SK-N-MC (cell line): ENCODE measurements around the gene RAB30.

ENCODE experiments used
- DNase-seq: peaks from one replicate; pipeline ENCODE4 v3.0.0-alpha.2; 2011; ENCODE audit warnings: low read depth, low spot score
- H3K27ac ChIP-seq: fragments of 200-600 bp; sonication (generic); 2 replicates; pipeline ENCODE4 v1.5.1; 2016; ENCODE audit warnings: mixed run types
- H3K36me3 ChIP-seq: fragments of 200-600 bp; sonication (generic); 2 replicates; pipeline ENCODE4 v1.6.1; 2017; ENCODE audit warnings: antibody characterized with exemption, low read length, mixed read lengths; ENCODE audit not compliant: insufficient read depth
- H3K4me3 ChIP-seq: fragments of 200-600 bp; sonication (generic); 2 replicates; pipeline ENCODE4 v1.5.1; 2016
- H3K9ac ChIP-seq: fragments of 200-600 bp; sonication (generic); 2 replicates; pipeline ENCODE4 v1.8.0; 2017; ENCODE audit warnings: mixed run types, mixed read lengths; ENCODE audit not compliant: insufficient read length
- H3K9me3 ChIP-seq: fragments of 200-600 bp; sonication (generic); 2 replicates; pipeline ENCODE4 v1.6.1; 2017; ENCODE audit warnings: low read depth, mild to moderate bottlenecking, antibody characterized with exemption, low read length, moderate library complexity, mixed read lengths
- EZH2 ChIP-seq: fragments of 200-600 bp; sonication (generic); IDR thresholded peaks from one replicate; pipeline ENCODE4 v1.6.1; 2017; ENCODE audit warnings: antibody characterized with exemption
- FOXP2 ChIP-seq: optimal IDR thresholded peaks from 2 replicates; pipeline ENCODE3; 2011; ENCODE audit warnings: mild to moderate bottlenecking, moderate library complexity; ENCODE audit not compliant: insufficient read depth; ENCODE audit errors: extremely low read length, control extremely low read depth
- POLR2AphosphoS5 ChIP-seq: IDR thresholded peaks from 2 replicates; pipeline ENCODE4 v1.6.1; 2012; ENCODE audit warnings: mild to moderate bottlenecking, low read depth, low read length, borderline replicate concordance

The RAB30 gene

DNA sequence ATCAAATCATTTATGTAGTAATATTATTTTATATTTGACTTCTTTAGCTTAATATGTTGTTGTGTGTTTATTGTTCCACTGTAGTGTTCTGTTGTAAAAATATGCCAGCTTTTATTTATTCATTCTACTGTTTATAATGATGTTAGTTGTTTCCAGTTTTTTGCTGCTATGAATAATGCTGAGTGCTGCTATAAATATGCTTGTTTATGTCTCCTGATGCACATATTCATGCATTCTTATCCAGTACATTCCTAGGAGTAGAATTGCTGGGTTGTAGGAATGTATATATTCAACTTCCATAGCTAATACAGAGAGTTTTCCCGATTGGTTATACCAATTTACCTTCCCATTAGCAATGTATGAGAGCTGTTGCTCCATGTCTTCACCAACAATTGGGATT lies 33.5 kb upstream of the RAB30 start:
- Histone ChIP-seq H3K36me3 (no peaks in the 10 kb centered on the region), H3K9me3 (no peaks in the 10 kb centered on the region), H3K27ac (no peak overlapping the region), H3K9ac (no peak overlapping the region), H3K4me3 (no peak overlapping the region)
- DNase-seq, result no peak
- no peak for TF ChIP-seq EZH2
- no peak for TF ChIP-seq FOXP2
- no peak for TF ChIP-seq POLR2AphosphoS5

DNA sequence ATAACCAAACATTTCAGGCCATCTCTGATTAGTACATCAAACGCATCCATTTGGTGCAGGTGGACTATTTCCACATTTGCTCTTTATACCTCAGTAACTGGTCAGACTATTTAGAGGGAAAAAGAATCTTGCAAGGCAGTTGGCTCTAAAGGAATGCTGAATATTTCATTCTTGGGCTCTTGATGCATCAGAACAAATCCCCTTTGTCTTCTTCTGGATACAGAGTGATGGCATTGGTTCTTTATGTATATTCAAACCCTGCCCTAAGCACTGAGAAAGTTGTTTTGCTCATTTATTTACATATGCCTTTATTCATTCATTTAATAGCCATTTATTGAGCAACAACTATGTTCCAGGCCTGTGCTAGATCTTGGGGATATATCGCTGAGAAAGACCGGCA lies 31.1 kb upstream of the RAB30 start:
- no peak for DNase-seq
- Histone ChIP-seq H3K9ac (no peak overlapping the region), H3K36me3 (no peaks in the 10 kb centered on the region), H3K4me3 (no peak overlapping the region), H3K27ac (no peak overlapping the region), H3K9me3 (no peaks in the 10 kb centered on the region)
- TF ChIP-seq POLR2AphosphoS5, result no peak
- TF ChIP-seq FOXP2, result no peak
- no peak for TF ChIP-seq EZH2

DNA sequence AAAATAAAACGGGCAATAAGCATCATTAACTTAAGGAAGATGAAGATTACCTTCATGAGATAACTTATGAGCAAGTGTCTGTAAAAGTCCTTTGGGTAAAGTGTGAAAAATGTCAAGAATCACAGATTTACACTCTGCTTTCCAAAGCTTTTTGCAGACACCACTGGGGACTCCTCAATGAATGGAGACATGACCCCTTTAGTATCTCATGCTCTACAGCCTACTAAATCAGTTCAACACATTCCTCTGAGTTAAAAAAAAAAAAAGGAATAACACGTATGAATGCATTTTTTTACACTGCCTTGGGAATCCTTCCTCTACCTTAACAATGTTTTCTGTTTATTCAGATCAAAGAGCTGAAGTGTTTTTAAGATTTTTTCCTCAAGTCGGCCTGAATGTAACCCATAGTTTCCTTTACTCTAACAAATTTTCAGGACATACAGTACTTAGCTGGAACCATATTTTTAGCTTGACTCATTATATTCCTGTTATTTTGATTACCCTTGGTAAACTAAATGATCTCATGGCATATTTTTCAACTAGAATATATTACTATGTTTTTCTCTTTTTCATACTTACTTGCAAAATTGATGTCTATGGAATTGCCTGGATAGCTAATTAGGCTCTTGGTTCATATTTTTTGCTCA lies 25.9 kb upstream of the RAB30 start:
- Histone ChIP-seq H3K9ac (no peak overlapping the region), H3K9me3 (no peaks in the 10 kb centered on the region), H3K27ac (no peak overlapping the region), H3K36me3 (no peaks in the 10 kb centered on the region), H3K4me3 (no peak overlapping the region)
- no peak for DNase-seq
- TF ChIP-seq FOXP2 (no peak), EZH2 (no peak), POLR2AphosphoS5 (no peak)

DNA sequence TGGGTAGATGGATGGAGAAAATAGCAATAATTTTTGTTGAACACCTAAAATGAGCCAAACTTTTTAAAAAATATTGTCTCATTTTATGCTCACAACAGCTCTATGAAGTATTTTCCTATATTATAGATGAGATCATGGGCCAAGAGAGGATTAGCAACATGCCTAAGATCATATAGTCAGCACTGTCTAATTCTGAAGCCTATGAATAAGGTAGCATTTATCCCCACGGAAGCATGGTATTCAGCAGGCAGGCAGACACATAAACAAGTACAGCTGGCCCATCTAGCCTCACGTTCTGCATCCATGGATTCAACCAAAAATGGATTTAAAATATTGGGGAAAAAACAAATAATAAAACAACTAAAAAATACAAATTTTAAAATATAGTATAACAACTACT lies 21.9 kb upstream of the RAB30 start:
- H3K27ac ChIP-seq, result no peak overlapping the region
- no peak for DNase-seq
- no peaks in the 10 kb centered on the region for H3K9me3 ChIP-seq
- H3K9ac ChIP-seq, result no peak overlapping the region
- no peak overlapping the region for H3K4me3 ChIP-seq
- H3K36me3 ChIP-seq, result no peaks in the 10 kb centered on the region
- TF ChIP-seq POLR2AphosphoS5 (no peak), EZH2 (no peak), FOXP2 (no peak)

- Histone ChIP-seq H3K36me3 (no peaks in the 10 kb centered on the region), H3K9me3 (no peaks in the 10 kb centered on the region), H3K9ac (no peak overlapping the region), H3K4me3 (no peak overlapping the region), H3K27ac (no peak overlapping the region)
- TF ChIP-seq FOXP2 (no peak), POLR2AphosphoS5 (no peak), EZH2 (no peak)
- DNase-seq, result no peak
These were observed 21.0 kb upstream of the RAB30 start for GRCh38 chr11:83092488-83093384.

- H3K36me3 ChIP-seq, result no peaks in the 10 kb centered on the region
- DNase-seq, result no peak
- no peaks in the 10 kb centered on the region for H3K9me3 ChIP-seq
- H3K4me3 ChIP-seq, result no peak overlapping the region
- no peak for TF ChIP-seq FOXP2
- TF ChIP-seq POLR2AphosphoS5, result no peak
- no peak for TF ChIP-seq EZH2
- no peak overlapping the region for H3K9ac ChIP-seq
- no peak overlapping the region for H3K27ac ChIP-seq
These were observed 17.3 kb upstream of the RAB30 start for GRCh38 chr11:83088965-83089364.

- no peak for TF ChIP-seq EZH2
- no peak for TF ChIP-seq FOXP2
- H3K9ac ChIP-seq, result no peak overlapping the region
- no peak overlapping the region for H3K27ac ChIP-seq
- no peaks in the 10 kb centered on the region for H3K36me3 ChIP-seq
- H3K4me3 ChIP-seq, result no peak overlapping the region
- no peaks in the 10 kb centered on the region for H3K9me3 ChIP-seq
- DNase-seq, result no peak
These were observed 15.3 kb upstream of the RAB30 start for GRCh38 chr11:83087035-83087434.

DNA sequence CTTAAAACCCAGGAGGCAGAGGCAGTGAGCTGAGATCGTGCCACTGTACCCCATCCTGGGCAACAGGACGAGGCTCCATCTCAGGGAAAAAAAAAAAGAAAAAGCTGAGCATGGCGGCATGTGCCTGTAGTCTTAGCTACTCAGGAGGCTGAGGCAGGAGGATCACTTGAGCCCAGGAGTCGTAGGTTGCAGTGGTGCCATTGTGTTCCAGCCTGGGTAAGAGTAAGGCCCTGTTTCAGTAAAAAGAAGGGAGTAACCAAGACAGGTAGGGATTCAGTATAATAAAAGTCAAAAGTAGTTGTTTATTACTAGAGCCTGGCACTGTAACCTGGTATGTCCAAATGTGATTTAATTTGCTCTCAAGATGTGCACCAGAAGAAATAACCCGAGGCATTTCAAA lies 8.1 kb upstream of the RAB30 start:
- no peak for DNase-seq
- no peaks in the 10 kb centered on the region for H3K9me3 ChIP-seq

GRCh38 chr11:83078269-83078668 lies 6.6 kb upstream of the RAB30 start:
- peaks cover 42% of the 10 kb centered on the region for H3K36me3 ChIP-seq
- H3K27ac ChIP-seq, result peak overlapping the region; percentile 58; the same call in 1 of the 2 replicates
- TF ChIP-seq EZH2 (no peak), FOXP2 (no peak), POLR2AphosphoS5 (no peak)
- no peak overlapping the region for H3K9ac ChIP-seq
- no peak for DNase-seq
- H3K9me3 ChIP-seq, result no peaks in the 10 kb centered on the region
- H3K4me3 ChIP-seq, result no peak overlapping the region

More for the DNA sequence above, 8.1 kb upstream of the RAB30 start:
- Histone ChIP-seq H3K9ac (no peak overlapping the region), H3K4me3 (no peak overlapping the region), H3K36me3 (peaks cover 27% of the 10 kb centered on the region), H3K27ac (no peak overlapping the region)
- 0 out of 2 replicates have a peak, but pooled peaks have one; percentile 6 for TF ChIP-seq POLR2AphosphoS5
- no peak for TF ChIP-seq EZH2
- TF ChIP-seq FOXP2, result no peak
